ENCODE measurements around the gene CRBN.
A peak's percentile ranks its signal among the peaks of the same experiment; 100 is the strongest.

CRBN gene

GRCh38 chr3:3212781-3213440 is 33.4 kb upstream of the CRBN start:
- Histone ChIP-seq H4K91ac (ENCODE audit: low read depth, low read length) (peak overlapping the region; percentile 47), H3K79me1 (ENCODE audit: low read length) (peaks cover 10% of the 10 kb centered on the region), H2BK5ac (ENCODE audit: low read depth, low read length, poor library complexity) (peak overlapping the region; percentile 31), H3K4me2 (ENCODE audit: low read length) (no peak overlapping the region), H3K18ac (ENCODE audit: low read length) (no peak overlapping the region), H3K36me3 (ENCODE audit: control insufficient read depth in 1 of 2, insufficient read depth in 2 of 2, low read length in 2 of 2) (no peaks in the 10 kb centered on the region), H3K14ac (ENCODE audit: low read length) (no peak overlapping the region), H2BK120ac (ENCODE audit: insufficient read depth, low read length, poor library complexity) (peak overlapping the region; percentile 43), H4K12ac (ENCODE audit: low read depth, low read length) (no peak overlapping the region), H3K4me1 (ENCODE audit: control insufficient read depth in 1 of 2, insufficient read depth in 2 of 2, low read length in 2 of 2) (no peaks in the 10 kb centered on the region), H3K23ac (ENCODE audit: low read length) (no peak overlapping the region), H2AFZ (ENCODE audit: insufficient read depth, low read length, poor library complexity) (no peak overlapping the region), H3K27me3 (ENCODE audit: insufficient read depth, low read length) (no peaks in the 10 kb centered on the region), H3K4ac (ENCODE audit: low read depth, low read length) (no peak overlapping the region), H4K8ac (ENCODE audit: low read depth, low read length) (peak overlapping the region; percentile 54), H3K4me3 (ENCODE audit: low read depth, low read length) (no peak overlapping the region), H3K9ac (ENCODE audit: low read length) (no peak overlapping the region), H2BK12ac (ENCODE audit: low read length) (peak overlapping the region; percentile 40), H3K79me2 (ENCODE audit: control insufficient read depth, insufficient read depth, low read length, poor library complexity) (no peaks in the 10 kb centered on the region), H3K9me3 (ENCODE audit: insufficient read depth, low read depth, low read length) (no peaks in the 10 kb centered on the region), H3K27ac (ENCODE audit: low read depth, low read length) (no peak overlapping the region), H2AK5ac (ENCODE audit: low read length) (peak overlapping the region; percentile 69)
- WGBS (ENCODE audit: extremely low coverage, insufficient coverage, insufficient read length): no CpG with 5 or more reads among the region's 7 CpGs
- DNase-seq: no peak

DNA sequence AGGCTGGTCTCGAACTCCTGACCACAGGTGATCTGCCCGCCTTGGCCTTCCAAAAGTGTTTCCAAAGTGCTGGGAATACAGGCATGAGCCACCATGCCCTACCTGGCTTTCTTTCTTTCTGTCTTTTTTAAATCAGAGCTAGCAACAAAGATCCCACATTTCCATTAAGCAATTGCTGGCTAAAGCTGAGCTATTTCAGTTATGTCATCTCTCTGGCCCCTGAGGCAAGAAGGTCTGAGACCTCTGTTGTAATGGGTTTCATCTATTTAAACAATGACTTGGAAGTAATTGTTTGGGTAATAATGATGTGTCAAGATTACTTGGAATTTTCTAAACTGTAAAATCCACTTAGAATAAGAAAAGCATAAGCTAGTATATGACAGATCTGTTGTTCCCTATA is 30.2 kb upstream of the CRBN start:
- no peak overlapping the region for H2BK5ac ChIP-seq (ENCODE audit: low read depth, low read length, poor library complexity)
- no peak overlapping the region for H3K4me2 ChIP-seq (ENCODE audit: low read length)
- H2AFZ ChIP-seq (ENCODE audit: insufficient read depth, low read length, poor library complexity): no peak overlapping the region
- no peaks in the 10 kb centered on the region for H3K9me3 ChIP-seq (ENCODE audit: insufficient read depth, low read depth, low read length)
- peaks cover 11% of the 10 kb centered on the region for H3K79me1 ChIP-seq (ENCODE audit: low read length)
- no peak overlapping the region for H3K9ac ChIP-seq (ENCODE audit: low read length)
- H3K4me1 ChIP-seq (ENCODE audit: control insufficient read depth in 1 of 2, insufficient read depth in 2 of 2, low read length in 2 of 2): no peaks in the 10 kb centered on the region
- peak overlapping the region; percentile 43 for H3K27ac ChIP-seq (ENCODE audit: low read depth, low read length)
- H4K8ac ChIP-seq (ENCODE audit: low read depth, low read length): peak overlapping the region; percentile 16
- no peaks in the 10 kb centered on the region for H3K27me3 ChIP-seq (ENCODE audit: insufficient read depth, low read length)
- H3K36me3 ChIP-seq (ENCODE audit: control insufficient read depth in 1 of 2, insufficient read depth in 2 of 2, low read length in 2 of 2): no peaks in the 10 kb centered on the region
- no peak overlapping the region for H3K4ac ChIP-seq (ENCODE audit: low read depth, low read length)
- H2BK120ac ChIP-seq (ENCODE audit: insufficient read depth, low read length, poor library complexity): peak overlapping the region; percentile 83
- no peak overlapping the region for H3K4me3 ChIP-seq (ENCODE audit: low read depth, low read length)
- peak; percentile 91 to 98 for DNase-seq
- H3K23ac ChIP-seq (ENCODE audit: low read length): no peak overlapping the region
- no CpG with 5 or more reads among the region's 2 CpGs for WGBS (ENCODE audit: extremely low coverage, insufficient coverage, insufficient read length)
- H2BK12ac ChIP-seq (ENCODE audit: low read length): peak overlapping the region; percentile 49
- H3K18ac ChIP-seq (ENCODE audit: low read length): no peak overlapping the region
- no peak overlapping the region for H4K12ac ChIP-seq (ENCODE audit: low read depth, low read length)
- no peak overlapping the region for H2AK5ac ChIP-seq (ENCODE audit: low read length)
- no peaks in the 10 kb centered on the region for H3K79me2 ChIP-seq (ENCODE audit: control insufficient read depth, insufficient read depth, low read length, poor library complexity)
- peak overlapping the region; percentile 87 for H4K91ac ChIP-seq (ENCODE audit: low read depth, low read length)
- H3K14ac ChIP-seq (ENCODE audit: low read length): peak overlapping the region; percentile 84

DNA sequence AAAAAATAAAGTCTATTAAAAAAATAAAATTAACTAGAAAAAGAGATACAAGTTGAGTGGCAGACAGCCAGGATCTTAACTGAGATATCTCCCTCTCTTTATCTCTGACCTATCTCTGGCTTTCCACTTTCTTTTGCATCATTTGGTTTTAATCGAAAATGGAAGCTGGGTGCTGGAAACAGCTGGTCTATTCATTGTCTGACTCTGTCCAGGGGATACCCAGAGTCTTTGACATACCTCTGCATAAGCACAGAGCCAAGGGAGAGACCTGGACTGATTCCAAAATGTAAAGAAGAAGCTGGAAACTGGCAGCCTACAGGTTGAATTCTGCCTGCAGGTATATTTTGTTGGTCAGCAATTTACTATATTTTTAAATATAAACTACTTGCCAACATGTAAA is 29.6 kb upstream of the CRBN start:
- Histone ChIP-seq H3K4ac (ENCODE audit: low read depth, low read length) (no peak overlapping the region), H3K27ac (ENCODE audit: low read depth, low read length) (no peak overlapping the region), H3K36me3 (ENCODE audit: control insufficient read depth in 1 of 2, insufficient read depth in 2 of 2, low read length in 2 of 2) (no peaks in the 10 kb centered on the region), H2AK5ac (ENCODE audit: low read length) (peak overlapping the region; percentile 79), H4K12ac (ENCODE audit: low read depth, low read length) (no peak overlapping the region), H3K9ac (ENCODE audit: low read length) (no peak overlapping the region), H4K8ac (ENCODE audit: low read depth, low read length) (no peak overlapping the region), H3K4me2 (ENCODE audit: low read length) (no peak overlapping the region), H3K18ac (ENCODE audit: low read length) (no peak overlapping the region), H2BK12ac (ENCODE audit: low read length) (peak overlapping the region; percentile 96), H3K4me3 (ENCODE audit: low read depth, low read length) (no peak overlapping the region), H2BK120ac (ENCODE audit: insufficient read depth, low read length, poor library complexity) (peak overlapping the region; percentile 72), H3K23ac (ENCODE audit: low read length) (no peak overlapping the region), H3K79me2 (ENCODE audit: control insufficient read depth, insufficient read depth, low read length, poor library complexity) (no peaks in the 10 kb centered on the region), H3K27me3 (ENCODE audit: insufficient read depth, low read length) (no peaks in the 10 kb centered on the region), H4K91ac (ENCODE audit: low read depth, low read length) (peak overlapping the region; percentile 83), H2AFZ (ENCODE audit: insufficient read depth, low read length, poor library complexity) (no peak overlapping the region), H3K79me1 (ENCODE audit: low read length) (peaks cover 11% of the 10 kb centered on the region), H2BK5ac (ENCODE audit: low read depth, low read length, poor library complexity) (peak overlapping the region; percentile 82), H3K9me3 (ENCODE audit: insufficient read depth, low read depth, low read length) (no peaks in the 10 kb centered on the region), H3K14ac (ENCODE audit: low read length) (no peak overlapping the region), H3K4me1 (ENCODE audit: control insufficient read depth in 1 of 2, insufficient read depth in 2 of 2, low read length in 2 of 2) (no peaks in the 10 kb centered on the region)
- DNase-seq: no peak
- WGBS (ENCODE audit: extremely low coverage, insufficient coverage, insufficient read length): no CpG with 5 or more reads among the region's 1 CpG

GRCh38 chr3:3201611-3202010 is 22.1 kb upstream of the CRBN start:
- peak overlapping the region; percentile 62 for H4K91ac ChIP-seq (ENCODE audit: low read depth, low read length)
- H3K27me3 ChIP-seq (ENCODE audit: insufficient read depth, low read length): no peaks in the 10 kb centered on the region
- DNase-seq: peak in 1 of 2 donors; percentile 67
- H2AK5ac ChIP-seq (ENCODE audit: low read length): peak overlapping the region; percentile 30
- peak overlapping the region; percentile 19 for H3K27ac ChIP-seq (ENCODE audit: low read depth, low read length)
- no peak overlapping the region for H3K4me2 ChIP-seq (ENCODE audit: low read length)
- peaks cover 2% of the 10 kb centered on the region for H3K79me1 ChIP-seq (ENCODE audit: low read length)
- H3K9ac ChIP-seq (ENCODE audit: low read length): no peak overlapping the region
- H2AFZ ChIP-seq (ENCODE audit: insufficient read depth, low read length, poor library complexity): no peak overlapping the region
- H3K18ac ChIP-seq (ENCODE audit: low read length): no peak overlapping the region
- peak overlapping the region; percentile 48 for H3K14ac ChIP-seq (ENCODE audit: low read length)
- H3K9me3 ChIP-seq (ENCODE audit: insufficient read depth, low read depth, low read length): no peaks in the 10 kb centered on the region
- no peaks in the 10 kb centered on the region for H3K79me2 ChIP-seq (ENCODE audit: control insufficient read depth, insufficient read depth, low read length, poor library complexity)
- no peak overlapping the region for H3K4ac ChIP-seq (ENCODE audit: low read depth, low read length)
- H4K8ac ChIP-seq (ENCODE audit: low read depth, low read length): no peak overlapping the region
- H3K36me3 ChIP-seq (ENCODE audit: control insufficient read depth in 1 of 2, insufficient read depth in 2 of 2, low read length in 2 of 2): no peaks in the 10 kb centered on the region
- peak overlapping the region; percentile 48 for H2BK5ac ChIP-seq (ENCODE audit: low read depth, low read length, poor library complexity)
- no peak overlapping the region for H3K23ac ChIP-seq (ENCODE audit: low read length)
- no peak overlapping the region for H3K4me3 ChIP-seq (ENCODE audit: low read depth, low read length)
- no CpG with 5 or more reads among the region's 3 CpGs for WGBS (ENCODE audit: extremely low coverage, insufficient coverage, insufficient read length)
- H2BK12ac ChIP-seq (ENCODE audit: low read length): peak overlapping the region; percentile 63
- peaks cover 2 to 3% of the 10 kb centered on the region in 2 experiments for H3K4me1 ChIP-seq (ENCODE audit: control insufficient read depth in 1 of 2, insufficient read depth in 2 of 2, low read length in 2 of 2)
- peak overlapping the region; percentile 69 for H2BK120ac ChIP-seq (ENCODE audit: insufficient read depth, low read length, poor library complexity)
- H4K12ac ChIP-seq (ENCODE audit: low read depth, low read length): no peak overlapping the region
